ENCODE data around the gene AFF4. TPM values are rescaled to one million over a fixed set of nuclear protein-coding genes. Genes with fewer than 3 reads are reported as not detected.

The AFF4 gene
- total RNA-seq, 1 experiment from 2014 or later, result 58.1 TPM

DNA sequence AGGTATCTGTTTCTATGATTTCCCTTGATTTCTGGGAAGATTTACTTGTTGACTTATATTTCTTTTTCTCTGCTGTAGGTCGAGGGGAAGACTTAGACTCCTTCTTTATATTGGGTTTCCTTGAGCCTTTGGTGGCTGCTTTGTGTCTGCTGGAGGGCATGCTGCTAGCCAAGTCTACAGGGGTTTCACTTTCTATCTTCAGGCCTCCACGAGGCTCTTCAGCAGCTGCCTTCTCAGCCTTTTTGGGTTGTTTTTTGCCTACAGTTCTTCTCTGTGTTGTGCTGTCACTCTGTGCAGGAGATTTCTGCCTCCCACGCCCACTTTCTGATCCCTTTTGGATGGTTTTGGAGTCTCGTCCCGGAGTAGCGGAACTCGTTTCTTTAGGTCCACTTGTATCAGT, 66.7 kb downstream of the AFF4 start:
- Mint-ChIP-seq H3K4me3 (no peak overlapping the region), H3K27me3 (ENCODE audit: low read depth) (no peaks in the 10 kb centered on the region), H3K9me3 (no peaks in the 10 kb centered on the region), H3K27ac (no peak overlapping the region), H3K4me1 (no peaks in the 10 kb centered on the region), H3K36me3 (peaks cover 59% of the 10 kb centered on the region)
- TF ChIP-seq RELA (CRISPR knock-in tag; IDR thresholded peaks at IDR 0.05; ENCODE audit: borderline replicate concordance), result no peak
- TF ChIP-seq ATF1 (CRISPR knock-in tag; IDR thresholded peaks at IDR 0.05), result no peak
- no peak for TF ChIP-seq NFYB (CRISPR knock-in tag; conservative IDR thresholded peaks at IDR 0.05; ENCODE audit: low read depth)
- no peak for TF ChIP-seq TCF7 (CRISPR knock-in tag; IDR thresholded peaks at IDR 0.05; ENCODE audit: low read depth)
- CTCF ChIA-PET, result no interaction called here
- DNase-seq (ENCODE audit: low spot score), result no peak
- no peak for ATAC-seq
- POLR2A ChIA-PET, result no interaction called here

DNA sequence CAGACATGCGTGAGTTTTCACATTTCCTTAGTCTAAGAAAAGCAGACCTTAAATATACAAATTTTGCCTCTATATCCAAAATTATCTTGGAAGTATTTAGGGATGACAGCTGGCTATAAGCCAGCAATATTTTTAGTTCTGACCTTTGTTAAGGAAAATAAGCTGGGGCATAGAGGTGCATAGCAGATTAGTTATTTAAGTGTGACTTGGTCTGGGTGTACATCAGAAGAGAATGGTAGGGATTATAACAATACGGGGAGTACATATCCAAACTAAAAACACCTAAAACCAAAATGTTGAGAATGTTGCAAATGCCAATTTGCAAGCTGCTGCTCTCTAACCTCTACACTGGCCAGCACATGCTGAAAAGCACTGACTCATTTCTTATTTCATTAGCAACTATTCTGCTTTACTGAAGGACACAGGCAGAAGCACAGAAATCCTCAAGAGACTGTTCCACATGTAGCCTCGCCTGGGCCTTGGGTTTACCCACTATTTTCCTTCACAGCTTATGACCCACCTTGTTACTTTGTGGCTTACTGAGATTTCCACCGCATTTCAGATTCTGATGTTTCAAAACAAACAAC, 67.6 kb downstream of the AFF4 start:
- H3K9me3 Mint-ChIP-seq, result no peaks in the 10 kb centered on the region
- ATAC-seq (no peak), DNase-seq (ENCODE audit: low spot score) (no peak)
- TF ChIP-seq ZNF416 (CRISPR knock-in tag; IDR thresholded peaks at IDR 0.05) (no peak), MXD4 (CRISPR knock-in tag; IDR thresholded peaks at IDR 0.05; ENCODE audit: borderline replicate concordance) (no peak), CBFB (CRISPR knock-in tag; IDR thresholded peaks at IDR 0.05; ENCODE audit: low read depth) (no peak), CREM (CRISPR knock-in tag; IDR thresholded peaks at IDR 0.05) (no peak)
- TF ChIP-seq, protein P1, sequence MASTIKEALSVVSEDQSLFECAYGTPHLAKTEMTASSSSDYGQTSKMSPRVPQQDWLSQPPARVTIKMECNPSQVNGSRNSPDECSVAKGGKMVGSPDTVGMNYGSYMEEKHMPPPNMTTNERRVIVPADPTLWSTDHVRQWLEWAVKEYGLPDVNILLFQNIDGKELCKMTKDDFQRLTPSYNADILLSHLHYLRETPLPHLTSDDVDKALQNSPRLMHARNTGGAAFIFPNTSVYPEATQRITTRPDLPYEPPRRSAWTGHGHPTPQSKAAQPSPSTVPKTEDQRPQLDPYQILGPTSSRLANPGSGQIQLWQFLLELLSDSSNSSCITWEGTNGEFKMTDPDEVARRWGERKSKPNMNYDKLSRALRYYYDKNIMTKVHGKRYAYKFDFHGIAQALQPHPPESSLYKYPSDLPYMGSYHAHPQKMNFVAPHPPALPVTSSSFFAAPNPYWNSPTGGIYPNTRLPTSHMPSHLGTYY (CRISPR knock-in tag; IDR thresholded peaks at IDR 0.05), result no peak
- TF ChIP-seq, protein P2, sequence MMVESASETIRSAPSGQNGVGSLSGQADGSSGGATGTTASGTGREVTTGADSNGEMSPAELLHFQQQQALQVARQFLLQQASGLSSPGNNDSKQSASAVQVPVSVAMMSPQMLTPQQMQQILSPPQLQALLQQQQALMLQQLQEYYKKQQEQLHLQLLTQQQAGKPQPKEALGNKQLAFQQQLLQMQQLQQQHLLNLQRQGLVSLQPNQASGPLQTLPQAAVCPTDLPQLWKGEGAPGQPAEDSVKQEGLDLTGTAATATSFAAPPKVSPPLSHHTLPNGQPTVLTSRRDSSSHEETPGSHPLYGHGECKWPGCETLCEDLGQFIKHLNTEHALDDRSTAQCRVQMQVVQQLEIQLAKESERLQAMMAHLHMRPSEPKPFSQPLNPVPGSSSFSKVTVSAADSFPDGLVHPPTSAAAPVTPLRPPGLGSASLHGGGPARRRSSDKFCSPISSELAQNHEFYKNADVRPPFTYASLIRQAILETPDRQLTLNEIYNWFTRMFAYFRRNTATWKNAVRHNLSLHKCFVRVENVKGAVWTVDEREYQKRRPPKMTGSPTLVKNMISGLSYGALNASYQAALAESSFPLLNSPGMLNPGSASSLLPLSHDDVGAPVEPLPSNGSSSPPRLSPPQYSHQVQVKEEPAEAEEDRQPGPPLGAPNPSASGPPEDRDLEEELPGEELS (CRISPR knock-in tag; IDR thresholded peaks at IDR 0.05), result no peak
- H3K27ac Mint-ChIP-seq, result no peak overlapping the region
- ChIA-PET CTCF (no interaction called here), POLR2A (interaction anchor here (0.5 kb wide), 1 partner anchor 8 kb away, joined by 3 read pairs; no protein-coding TSS in a partner anchor)
- H3K4me1 Mint-ChIP-seq, result no peaks in the 10 kb centered on the region
- H3K36me3 Mint-ChIP-seq, result peaks cover 59% of the 10 kb centered on the region
- no peaks in the 10 kb centered on the region for H3K27me3 Mint-ChIP-seq (ENCODE audit: low read depth)
- H3K4me3 Mint-ChIP-seq, result no peak overlapping the region

DNA sequence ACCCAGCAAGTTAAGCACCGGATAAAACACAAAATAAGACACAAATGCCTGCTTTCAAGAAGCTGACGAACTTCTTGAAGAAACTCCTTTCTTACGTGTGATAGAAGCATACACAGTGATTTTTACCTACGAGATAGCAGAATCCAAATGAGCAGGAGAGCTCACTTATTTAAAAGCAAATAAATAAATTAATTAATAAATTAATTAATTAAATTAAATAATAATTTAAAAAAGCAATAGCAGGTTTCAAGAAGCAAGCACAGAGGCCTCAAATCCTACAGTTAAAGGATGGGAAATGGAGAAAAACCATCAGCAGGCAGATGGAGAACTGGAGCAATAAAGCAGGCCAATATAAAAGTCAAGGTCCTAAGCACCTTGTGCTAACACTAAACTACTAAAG, 72.6 kb downstream of the AFF4 start:
- POLR2A ChIA-PET, result no interaction called here
- CTCF ChIA-PET, result no interaction called here
- H3K9me3 Mint-ChIP-seq, result no peaks in the 10 kb centered on the region
- ATAC-seq, result no peak
- no peak for DNase-seq (ENCODE audit: low spot score)
- no peaks in the 10 kb centered on the region for H3K4me1 Mint-ChIP-seq
- no peak overlapping the region for H3K4me3 Mint-ChIP-seq
- peaks cover 64% of the 10 kb centered on the region for H3K36me3 Mint-ChIP-seq
- no peak overlapping the region for H3K27ac Mint-ChIP-seq
- H3K27me3 Mint-ChIP-seq (ENCODE audit: low read depth), result no peaks in the 10 kb centered on the region
- TF ChIP-seq HMGA2 (CRISPR knock-in tag; IDR thresholded peaks at IDR 0.05) (peak; percentile 96), ZBTB21 (CRISPR knock-in tag; IDR thresholded peaks at IDR 0.05; ENCODE audit: borderline replicate concordance) (no peak)

DNA sequence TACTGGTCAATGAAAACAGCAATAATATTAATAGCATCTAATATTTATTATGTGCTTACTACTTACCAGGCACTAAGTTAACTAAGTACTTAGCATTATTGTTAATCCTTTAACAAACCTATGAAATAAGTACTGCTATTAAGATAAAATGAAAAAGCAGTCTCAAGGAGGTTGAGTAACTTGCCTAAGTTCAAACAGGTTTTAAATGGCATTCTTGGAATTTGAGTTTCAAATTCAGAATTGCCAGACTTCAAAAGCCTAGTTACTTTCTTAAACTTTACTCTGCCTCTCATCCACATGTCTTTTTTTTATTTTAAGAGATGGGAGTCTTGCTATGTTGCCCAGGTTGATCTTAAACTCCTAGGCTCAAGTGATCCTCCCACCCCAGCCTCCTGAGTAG, 73.9 kb downstream of the AFF4 start:
- H3K4me1 Mint-ChIP-seq, result no peaks in the 10 kb centered on the region
- no peaks in the 10 kb centered on the region for H3K9me3 Mint-ChIP-seq
- no peaks in the 10 kb centered on the region for H3K27me3 Mint-ChIP-seq (ENCODE audit: low read depth)
- ATAC-seq, result no peak
- ChIA-PET POLR2A (no interaction called here), CTCF (no interaction called here)
- no peak for DNase-seq (ENCODE audit: low spot score)
- H3K4me3 Mint-ChIP-seq, result no peak overlapping the region
- H3K36me3 Mint-ChIP-seq, result peaks cover 62% of the 10 kb centered on the region
- no peak overlapping the region for H3K27ac Mint-ChIP-seq
- TF ChIP-seq ESRRA (CRISPR knock-in tag; IDR thresholded peaks at IDR 0.05; ENCODE audit: borderline replicate concordance) (no peak), EMX1 (CRISPR knock-in tag; IDR thresholded peaks at IDR 0.05) (no peak)
- TF ChIP-seq, protein P3, sequence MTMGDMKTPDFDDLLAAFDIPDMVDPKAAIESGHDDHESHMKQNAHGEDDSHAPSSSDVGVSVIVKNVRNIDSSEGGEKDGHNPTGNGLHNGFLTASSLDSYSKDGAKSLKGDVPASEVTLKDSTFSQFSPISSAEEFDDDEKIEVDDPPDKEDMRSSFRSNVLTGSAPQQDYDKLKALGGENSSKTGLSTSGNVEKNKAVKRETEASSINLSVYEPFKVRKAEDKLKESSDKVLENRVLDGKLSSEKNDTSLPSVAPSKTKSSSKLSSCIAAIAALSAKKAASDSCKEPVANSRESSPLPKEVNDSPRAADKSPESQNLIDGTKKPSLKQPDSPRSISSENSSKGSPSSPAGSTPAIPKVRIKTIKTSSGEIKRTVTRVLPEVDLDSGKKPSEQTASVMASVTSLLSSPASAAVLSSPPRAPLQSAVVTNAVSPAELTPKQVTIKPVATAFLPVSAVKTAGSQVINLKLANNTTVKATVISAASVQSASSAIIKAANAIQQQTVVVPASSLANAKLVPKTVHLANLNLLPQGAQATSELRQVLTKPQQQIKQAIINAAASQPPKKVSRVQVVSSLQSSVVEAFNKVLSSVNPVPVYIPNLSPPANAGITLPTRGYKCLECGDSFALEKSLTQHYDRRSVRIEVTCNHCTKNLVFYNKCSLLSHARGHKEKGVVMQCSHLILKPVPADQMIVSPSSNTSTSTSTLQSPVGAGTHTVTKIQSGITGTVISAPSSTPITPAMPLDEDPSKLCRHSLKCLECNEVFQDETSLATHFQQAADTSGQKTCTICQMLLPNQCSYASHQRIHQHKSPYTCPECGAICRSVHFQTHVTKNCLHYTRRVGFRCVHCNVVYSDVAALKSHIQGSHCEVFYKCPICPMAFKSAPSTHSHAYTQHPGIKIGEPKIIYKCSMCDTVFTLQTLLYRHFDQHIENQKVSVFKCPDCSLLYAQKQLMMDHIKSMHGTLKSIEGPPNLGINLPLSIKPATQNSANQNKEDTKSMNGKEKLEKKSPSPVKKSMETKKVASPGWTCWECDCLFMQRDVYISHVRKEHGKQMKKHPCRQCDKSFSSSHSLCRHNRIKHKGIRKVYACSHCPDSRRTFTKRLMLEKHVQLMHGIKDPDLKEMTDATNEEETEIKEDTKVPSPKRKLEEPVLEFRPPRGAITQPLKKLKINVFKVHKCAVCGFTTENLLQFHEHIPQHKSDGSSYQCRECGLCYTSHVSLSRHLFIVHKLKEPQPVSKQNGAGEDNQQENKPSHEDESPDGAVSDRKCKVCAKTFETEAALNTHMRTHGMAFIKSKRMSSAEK (CRISPR knock-in tag; IDR thresholded peaks at IDR 0.05; ENCODE audit: borderline replicate concordance), result no peak
- TF ChIP-seq, protein P4, sequence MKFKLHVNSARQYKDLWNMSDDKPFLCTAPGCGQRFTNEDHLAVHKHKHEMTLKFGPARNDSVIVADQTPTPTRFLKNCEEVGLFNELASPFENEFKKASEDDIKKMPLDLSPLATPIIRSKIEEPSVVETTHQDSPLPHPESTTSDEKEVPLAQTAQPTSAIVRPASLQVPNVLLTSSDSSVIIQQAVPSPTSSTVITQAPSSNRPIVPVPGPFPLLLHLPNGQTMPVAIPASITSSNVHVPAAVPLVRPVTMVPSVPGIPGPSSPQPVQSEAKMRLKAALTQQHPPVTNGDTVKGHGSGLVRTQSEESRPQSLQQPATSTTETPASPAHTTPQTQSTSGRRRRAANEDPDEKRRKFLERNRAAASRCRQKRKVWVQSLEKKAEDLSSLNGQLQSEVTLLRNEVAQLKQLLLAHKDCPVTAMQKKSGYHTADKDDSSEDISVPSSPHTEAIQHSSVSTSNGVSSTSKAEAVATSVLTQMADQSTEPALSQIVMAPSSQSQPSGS (CRISPR knock-in tag; IDR thresholded peaks at IDR 0.05; ENCODE audit: borderline replicate concordance, low read depth), result no peak
- TF ChIP-seq, protein P5, sequence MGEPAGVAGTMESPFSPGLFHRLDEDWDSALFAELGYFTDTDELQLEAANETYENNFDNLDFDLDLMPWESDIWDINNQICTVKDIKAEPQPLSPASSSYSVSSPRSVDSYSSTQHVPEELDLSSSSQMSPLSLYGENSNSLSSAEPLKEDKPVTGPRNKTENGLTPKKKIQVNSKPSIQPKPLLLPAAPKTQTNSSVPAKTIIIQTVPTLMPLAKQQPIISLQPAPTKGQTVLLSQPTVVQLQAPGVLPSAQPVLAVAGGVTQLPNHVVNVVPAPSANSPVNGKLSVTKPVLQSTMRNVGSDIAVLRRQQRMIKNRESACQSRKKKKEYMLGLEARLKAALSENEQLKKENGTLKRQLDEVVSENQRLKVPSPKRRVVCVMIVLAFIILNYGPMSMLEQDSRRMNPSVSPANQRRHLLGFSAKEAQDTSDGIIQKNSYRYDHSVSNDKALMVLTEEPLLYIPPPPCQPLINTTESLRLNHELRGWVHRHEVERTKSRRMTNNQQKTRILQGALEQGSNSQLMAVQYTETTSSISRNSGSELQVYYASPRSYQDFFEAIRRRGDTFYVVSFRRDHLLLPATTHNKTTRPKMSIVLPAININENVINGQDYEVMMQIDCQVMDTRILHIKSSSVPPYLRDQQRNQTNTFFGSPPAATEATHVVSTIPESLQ (CRISPR knock-in tag; IDR thresholded peaks at IDR 0.05), result no peak
